ENCODE results near the gene MIF4GD. TPM values are rescaled to one million over a fixed set of nuclear protein-coding genes. Genes with fewer than 3 reads are reported as not detected.
"Not testable (repeated sequence)": the region's sequence is repeated elsewhere in the genome, so short reads cannot be mapped to it uniquely, and the experiment has no call there.

MIF4GD gene
- total RNA-seq, 8 experiments from 2014 or later, result 9.8 to 21.2 (median 16.3) TPM

- Histone ChIP-seq H3K27ac (no peak overlapping the region), H3K4me3 (no peak overlapping the region), H3K4me1 (replicated peaks in 1 of 2) (peaks cover 11 to 15% of the 10 kb centered on the region in 2 donors)
- no peak for ATAC-seq (replicated peaks in 6 of 8)
- 20 to 100% (median 92%) methylated on average over 1 to 8 of the region's 17 CpGs for WGBS, 10 experiments
- in situ Hi-C loops (cut with MboI; ENCODE audit: low pct_unique_long_range_greater_than_20kb in 2 of 9, low sequenced_read_pairs in 9 of 9, unreplicated experiment in 9 of 9), result no loop called here
Measured at GRCh38 chr17:75265614-75266315, 5.3 kb downstream of the MIF4GD start.

GRCh38 chr17:75263055-75263454 is 8.0 kb downstream of the MIF4GD start:
- Histone ChIP-seq H3K4me1 (replicated peaks in 1 of 2) (peaks cover 12 to 15% of the 10 kb centered on the region in 2 donors), H3K27ac (no peak overlapping the region), H3K4me3 (peak overlapping the region in 2 of 5 donors; percentile 91 to 97)
- WGBS, 10 experiments, result 84 to 100% (median 100%) methylated on average over 1 to 3 of the region's 4 CpGs; no CpG with 5 or more reads in 5 of the 10 experiments
- in situ Hi-C loops (cut with MboI; ENCODE audit: low pct_unique_long_range_greater_than_20kb in 2 of 9, low sequenced_read_pairs in 9 of 9, unreplicated experiment in 9 of 9), result no loop called here
- no peak for ATAC-seq (replicated peaks in 6 of 8)

- ATAC-seq (replicated peaks in 6 of 8), result peak in 4 of 8 experiments; percentile 1 to 50 (median 25)
- 0 to 1% (median 0%) methylated on average over 1 to 15 of the region's 23 CpGs; no CpG with 5 or more reads in 5 of the 10 experiments for WGBS, 10 experiments
- in situ Hi-C loops (cut with MboI; ENCODE audit: low pct_unique_long_range_greater_than_20kb in 2 of 9, low sequenced_read_pairs in 9 of 9, unreplicated experiment in 9 of 9), result no loop called here
- Histone ChIP-seq H3K4me3 (peak overlapping the region; percentile 80 to 97 (median 91)), H3K4me1 (replicated peaks in 1 of 2) (peaks cover 11 to 12% of the 10 kb centered on the region in 2 donors), H3K27ac (peak overlapping the region; percentile 100)
Measured at GRCh38 chr17:75262112-75262606, 8.9 kb downstream of the MIF4GD start.

GRCh38 chr17:75261336-75262111 is 9.5 kb downstream of the MIF4GD start, which contains the start of the genes GGA3 and MRPS7:
Gene GGA3, minus strand, starts transcription at chr17:75261606. Its CDS starts 19 bp downstream, at chr17:75261587.
Gene MRPS7, plus strand, starts transcription at chr17:75261879. Its CDS starts 22 bp downstream, at chr17:75261901.
- Histone ChIP-seq H3K4me1 (replicated peaks in 1 of 2) (peaks cover 11 to 12% of the 10 kb centered on the region in 2 donors), H3K27ac (peak within 1 kb of the TSS; percentile 100), H3K4me3 (peak within 1 kb of the TSS; percentile 80 to 97 (median 91))
- ATAC-seq (replicated peaks in 6 of 8), result peak; percentile 88 to 98 (median 97)
- 0 to 7% (median 0%) methylated on average over 2 to 10 of the region's 69 CpGs; no CpG with 5 or more reads in 3 of the 10 experiments for WGBS, 10 experiments
- in situ Hi-C loops (cut with MboI; ENCODE audit: low pct_unique_long_range_greater_than_20kb in 2 of 9, low sequenced_read_pairs in 9 of 9, unreplicated experiment in 9 of 9), result no loop called here

- Histone ChIP-seq H3K27ac (peak overlapping the region; percentile 100), H3K4me1 (replicated peaks in 1 of 2) (peaks cover 11 to 12% of the 10 kb centered on the region in 2 donors), H3K4me3 (peak overlapping the region; percentile 80 to 97 (median 91))
- in situ Hi-C loops (cut with MboI; ENCODE audit: low pct_unique_long_range_greater_than_20kb in 2 of 9, low sequenced_read_pairs in 9 of 9, unreplicated experiment in 9 of 9), result no loop called here
- WGBS, 10 experiments, result 0 to 17% (median 2%) methylated on average over 1 to 25 of the region's 31 CpGs; no CpG with 5 or more reads in 3 of the 10 experiments
- ATAC-seq (replicated peaks in 6 of 8), result peak in 5 of 8 experiments; percentile 10 to 30 (median 13)
Measured at GRCh38 chr17:75260641-75261335, 10.2 kb downstream of the MIF4GD start.

GRCh38 chr17:75257228-75257627 is 13.8 kb downstream of the MIF4GD start:
- in situ Hi-C loops (cut with MboI; ENCODE audit: low pct_unique_long_range_greater_than_20kb in 2 of 9, low sequenced_read_pairs in 9 of 9, unreplicated experiment in 9 of 9); ATAC-seq (replicated peaks in 6 of 8): not testable (repeated sequence)
- WGBS, 10 experiments, result 0 to 83% (median 75%) methylated on average over 1 of the region's 2 CpGs; no CpG with 5 or more reads in 7 of the 10 experiments

GRCh38 chr17:75255954-75256698 is 14.9 kb downstream of the MIF4GD start:
- H3K4me1 ChIP-seq (replicated peaks in 1 of 2); in situ Hi-C loops (cut with MboI; ENCODE audit: low pct_unique_long_range_greater_than_20kb in 2 of 9, low sequenced_read_pairs in 9 of 9, unreplicated experiment in 9 of 9); H3K4me3 ChIP-seq; H3K27ac ChIP-seq; ATAC-seq (replicated peaks in 6 of 8): not testable (repeated sequence)
- 90 to 100% (median 100%) methylated on average over 1 to 4 of the region's 11 CpGs; no CpG with 5 or more reads in 3 of the 10 experiments for WGBS, 10 experiments

More at GRCh38 chr17:75257228-75257627, 13.8 kb downstream of the MIF4GD start:
- not testable (repeated sequence) for H3K27ac ChIP-seq; H3K4me1 ChIP-seq (replicated peaks in 1 of 2); H3K4me3 ChIP-seq

GRCh38 chr17:75252039-75252816 is 18.8 kb downstream of the MIF4GD start:
- no peaks in the 10 kb centered on the region for H3K4me1 ChIP-seq (replicated peaks in 1 of 2)
- ATAC-seq (replicated peaks in 6 of 8), result no peak
- 87 to 100% (median 94%) methylated on average over 1 to 6 of the region's 8 CpGs; no CpG with 5 or more reads in 4 of the 10 experiments for WGBS, 10 experiments
- H3K27ac ChIP-seq, result no peak overlapping the region
- no peak overlapping the region for H3K4me3 ChIP-seq
- in situ Hi-C loops (cut with MboI; ENCODE audit: low pct_unique_long_range_greater_than_20kb in 2 of 9, low sequenced_read_pairs in 9 of 9, unreplicated experiment in 9 of 9), result no loop called here

GRCh38 chr17:75250009-75250471 is 21.0 kb downstream of the MIF4GD start:
- ATAC-seq (replicated peaks in 6 of 8), result peak in 3 of 8 experiments; percentile 30 to 97 (median 76)
- no peak overlapping the region for H3K27ac ChIP-seq
- WGBS, 10 experiments, result 15 to 100% (median 91%) methylated on average over 1 to 11 of the region's 11 CpGs; no CpG with 5 or more reads in 2 of the 10 experiments
- in situ Hi-C loops (cut with MboI; ENCODE audit: low pct_unique_long_range_greater_than_20kb in 2 of 9, low sequenced_read_pairs in 9 of 9, unreplicated experiment in 9 of 9), result no loop called here
- no peak overlapping the region for H3K4me3 ChIP-seq
- no peaks in the 10 kb centered on the region for H3K4me1 ChIP-seq (replicated peaks in 1 of 2)

- Histone ChIP-seq H3K4me1 (replicated peaks in 1 of 2) (no peaks in the 10 kb centered on the region), H3K27ac (no peak overlapping the region), H3K4me3 (no peak overlapping the region)
- WGBS, 10 experiments, result 47 to 100% (median 92%) methylated on average over 2 to 3 of the region's 4 CpGs; no CpG with 5 or more reads in 1 of the 10 experiments
- in situ Hi-C loops (cut with MboI; ENCODE audit: low pct_unique_long_range_greater_than_20kb in 2 of 9, low sequenced_read_pairs in 9 of 9, unreplicated experiment in 9 of 9), result no loop called here
- no peak for ATAC-seq (replicated peaks in 6 of 8)
Measured at GRCh38 chr17:75249564-75249963, 21.5 kb downstream of the MIF4GD start.

- in situ Hi-C loops (cut with MboI; ENCODE audit: low pct_unique_long_range_greater_than_20kb in 2 of 9, low sequenced_read_pairs in 9 of 9, unreplicated experiment in 9 of 9), result no loop called here
- 60 to 95% (median 94%) methylated on average over 1 to 10 of the region's 12 CpGs; no CpG with 5 or more reads in 5 of the 10 experiments for WGBS, 10 experiments
- no peak overlapping the region for H3K27ac ChIP-seq
- no peak overlapping the region for H3K4me3 ChIP-seq
- ATAC-seq (replicated peaks in 6 of 8), result no peak
- H3K4me1 ChIP-seq (replicated peaks in 1 of 2), result no peaks in the 10 kb centered on the region
Measured at GRCh38 chr17:75246404-75246803, 24.6 kb downstream of the MIF4GD start.

Data from motor neuron (in vitro differentiated cells).